Suprapubic skin (tissue), 4 donors: ENCODE data around the gene RABL2B. TPM values are rescaled to one million over a fixed set of nuclear protein-coding genes. Genes with fewer than 3 reads are reported as not detected.
A peak's percentile ranks its signal among the peaks of the same experiment; 100 is the strongest.

Source experiments
- DNase-seq, 2 donors: peaks; one replicate each; pipeline ENCODE4 v3.0.0-alpha.2; 2019; ENCODE audit warnings: low spot score in 2 of 2
- H3K27ac ChIP-seq: fragments of 200-600 bp; sonication (generic); one replicate; pipeline ENCODE4 v1.5.1; 2019
- H3K27me3 ChIP-seq: fragments of 200-600 bp; sonication (generic); one replicate; pipeline ENCODE4 v1.5.1; 2019
- H3K36me3 ChIP-seq: fragments of 200-600 bp; sonication (generic); one replicate; pipeline ENCODE4 v1.5.1; 2019
- H3K4me1 ChIP-seq: fragments of 200-600 bp; sonication (generic); one replicate; pipeline ENCODE4 v1.5.1; 2019
- H3K4me3 ChIP-seq: fragments of 200-600 bp; sonication (generic); one replicate; pipeline ENCODE4 v1.5.1; 2019; ENCODE audit warnings: mild to moderate bottlenecking
- H3K9me3 ChIP-seq: fragments of 200-600 bp; sonication (generic); one replicate; pipeline ENCODE4 v1.5.1; 2019
- CTCF ChIP-seq, 2 donors: fragments of 200-600 bp in 1 of 2; fragments of 450-650 bp in 1 of 2; sonication (generic) in 1 of 2; IDR thresholded peaks; one replicate each; pipeline ENCODE4 v1.5.1; 2016 to 2019; ENCODE audit warnings: antibody characterized with exemption in 2 of 2, mild to moderate bottlenecking in 1 of 2, moderate library complexity in 1 of 2
- EP300 ChIP-seq: sonication (generic); formaldehyde crosslinking; IDR thresholded peaks from one replicate; pipeline ENCODE4 v1.6.1; 2017; ENCODE audit warnings: antibody characterized with exemption
- POLR2A ChIP-seq, 2 donors: fragments of 450-650 bp; IDR thresholded peaks; one replicate each; pipeline ENCODE4 v1.6.1; 2017; ENCODE audit warnings: antibody characterized with exemption in 2 of 2, mild to moderate bottlenecking in 2 of 2, moderate library complexity in 2 of 2
- POLR2AphosphoS5 ChIP-seq, 3 donors: sonication (generic); formaldehyde crosslinking; IDR thresholded peaks; one replicate each; pipeline ENCODE4 v1.6.1; 2017; ENCODE audit warnings: antibody characterized with exemption in 3 of 3
- WGBS: methylation state at CpG from one replicate; pipeline ENCODE4 v1.1.5; 2018; 5-methylcytosine and 5-hydroxymethylcytosine counted together
- total RNA-seq, 4 donors: library from RNA; depleted of rRNA; stranded (reverse); fragments of >200 nt; gene quantifications; one replicate each; pipeline ENCODE4 v1.1.0, GENCODE V29; 2016

Gene RABL2B
- total RNA-seq, 4 donors from 2014 or later, result 16.6 to 28.4 (median 24.8) TPM

GRCh38 chr22:50722716-50723428 is 60.6 kb downstream of the RABL2B start:
- TF ChIP-seq CTCF (IDR thresholded peaks at IDR 0.05) (no peak), POLR2AphosphoS5 (IDR thresholded peaks at IDR 0.05) (no peak), POLR2A (IDR thresholded peaks at IDR 0.05) (no peak), EP300 (no peak)
- Histone ChIP-seq H3K4me1 (peaks cover 14% of the 10 kb centered on the region), H3K27ac (no peak overlapping the region), H3K27me3 (peaks cover 24% of the 10 kb centered on the region), H3K36me3 (no peaks in the 10 kb centered on the region), H3K9me3 (no peaks in the 10 kb centered on the region), H3K4me3 (no peak overlapping the region)
- no peak for DNase-seq
- WGBS, result 92% methylated on average over 11 of the region's 12 CpGs

- no peak overlapping the region for H3K27ac ChIP-seq
- WGBS, result 92% methylated on average over 33 of the region's 33 CpGs
- H3K4me3 ChIP-seq, result no peak overlapping the region
- no peaks in the 10 kb centered on the region for H3K9me3 ChIP-seq
- TF ChIP-seq POLR2A (IDR thresholded peaks at IDR 0.05) (no peak), CTCF (IDR thresholded peaks at IDR 0.05) (no peak), EP300 (no peak), POLR2AphosphoS5 (IDR thresholded peaks at IDR 0.05) (no peak)
- no peak for DNase-seq
- no peaks in the 10 kb centered on the region for H3K36me3 ChIP-seq
- H3K4me1 ChIP-seq, result peaks cover 14% of the 10 kb centered on the region
- H3K27me3 ChIP-seq, result peaks cover 24% of the 10 kb centered on the region
Measured at GRCh38 chr22:50722048-50722701, 61.3 kb downstream of the RABL2B start.

GRCh38 chr22:50721257-50721844 is 62.1 kb downstream of the RABL2B start:
- no peaks in the 10 kb centered on the region for H3K36me3 ChIP-seq
- H3K9me3 ChIP-seq, result no peaks in the 10 kb centered on the region
- H3K27ac ChIP-seq, result no peak overlapping the region
- H3K4me1 ChIP-seq, result peaks cover 14% of the 10 kb centered on the region
- 98% methylated on average over 12 of the region's 32 CpGs for WGBS
- DNase-seq, result no peak
- no peak for TF ChIP-seq CTCF (IDR thresholded peaks at IDR 0.05)
- TF ChIP-seq POLR2A (IDR thresholded peaks at IDR 0.05), result no peak
- TF ChIP-seq POLR2AphosphoS5 (IDR thresholded peaks at IDR 0.05), result no peak
- no peak overlapping the region for H3K4me3 ChIP-seq
- peaks cover 24% of the 10 kb centered on the region for H3K27me3 ChIP-seq

GRCh38 chr22:50720301-50721256 is 62.9 kb downstream of the RABL2B start:
- H3K27ac ChIP-seq, result no peak overlapping the region
- DNase-seq, result no peak
- no peaks in the 10 kb centered on the region for H3K9me3 ChIP-seq
- 70% methylated on average over 45 of the region's 132 CpGs for WGBS
- peaks cover 14% of the 10 kb centered on the region for H3K4me1 ChIP-seq
- TF ChIP-seq EP300, result no peak
- no peak for TF ChIP-seq POLR2A (IDR thresholded peaks at IDR 0.05)
- TF ChIP-seq POLR2AphosphoS5 (IDR thresholded peaks at IDR 0.05), result no peak
- TF ChIP-seq CTCF (IDR thresholded peaks at IDR 0.05), result no peak
- no peaks in the 10 kb centered on the region for H3K36me3 ChIP-seq
- H3K4me3 ChIP-seq, result peak overlapping the region; percentile 44
- H3K27me3 ChIP-seq, result peaks cover 24% of the 10 kb centered on the region
